ENCODE results near the gene IL1RAPL2.
"Not testable (repeated sequence)": the region's sequence is repeated elsewhere in the genome, so short reads cannot be mapped to it uniquely, and the experiment has no call there.

IL1RAPL2 gene

DNA sequence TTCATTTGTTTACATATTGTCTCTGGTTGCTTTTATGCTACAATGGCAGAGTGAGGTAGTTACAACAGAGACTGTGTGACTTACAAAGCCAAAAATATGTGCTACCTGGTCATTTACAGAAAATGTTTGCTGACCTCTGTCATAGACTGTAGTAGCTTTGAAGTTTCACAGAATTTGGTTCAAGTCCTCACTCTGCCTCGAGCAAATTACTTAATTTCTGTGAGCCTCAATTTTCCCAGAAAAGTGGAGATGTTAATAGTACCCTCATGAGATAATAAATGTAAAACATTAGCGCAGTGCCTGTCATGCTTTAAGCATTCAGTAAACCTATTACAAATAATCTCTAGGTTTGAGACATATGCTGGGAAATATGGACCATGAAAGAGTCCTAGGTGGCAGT lies 1237.9 kb downstream of the IL1RAPL2 start:
- no peak for DNase-seq (ENCODE audit: low read depth in 2 of 2)

DNA sequence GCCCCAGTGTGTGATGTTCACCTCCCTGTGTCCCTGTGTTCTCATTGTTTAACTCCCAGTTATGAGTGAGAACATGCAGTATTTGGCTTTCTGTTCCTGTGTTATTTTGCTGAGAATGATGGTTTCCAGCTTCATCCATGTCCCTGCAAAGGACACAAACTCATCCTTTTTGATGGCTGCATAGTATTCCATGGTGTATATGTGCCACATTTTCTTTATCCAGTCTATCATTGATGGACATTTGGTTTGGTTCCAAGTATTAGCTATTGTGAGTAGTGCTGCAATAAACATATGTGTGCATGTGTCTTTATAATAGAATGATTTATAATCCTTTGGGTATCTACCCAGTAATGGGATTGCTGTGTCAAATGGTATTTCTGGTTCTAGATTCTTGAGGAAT lies 1239.7 kb downstream of the IL1RAPL2 start:
- not testable (repeated sequence) for DNase-seq (ENCODE audit: low read depth in 2 of 2)

DNA sequence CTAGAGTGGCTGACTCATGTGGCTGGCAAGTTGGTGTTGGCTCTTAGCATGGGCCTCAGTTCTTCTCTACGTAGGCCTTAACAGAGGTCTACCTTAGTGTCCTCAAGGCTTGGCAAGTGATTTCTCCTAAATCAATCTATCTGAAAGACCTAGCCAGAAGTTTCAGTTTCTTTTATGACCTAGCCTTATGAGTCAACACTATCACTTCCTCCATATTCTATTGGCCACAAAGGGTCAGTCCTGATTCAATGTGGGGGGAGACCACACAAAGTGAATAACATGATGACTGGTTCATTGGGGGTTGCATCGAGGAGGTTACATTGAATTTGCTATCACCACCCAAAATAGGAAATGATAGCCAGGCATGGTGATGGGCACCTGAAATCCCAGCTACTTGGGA lies 1250.5 kb downstream of the IL1RAPL2 start:
- no peak for DNase-seq (ENCODE audit: low read depth in 2 of 2)
